Ascending aorta (tissue), 2 donors: Measurements from ENCODE around the gene DLGAP4. TPM values are rescaled to one million over a fixed set of nuclear protein-coding genes. Genes with fewer than 3 reads are reported as not detected.

Experiments
- DNase-seq, 2 donors: peaks; one replicate each; pipeline ENCODE4 v3.0.0-alpha.2; 2019; ENCODE audit warnings: low spot score in 2 of 2
- H3K27ac ChIP-seq, 2 donors: fragments of 200-600 bp; sonication (generic); one replicate each; pipeline ENCODE4 v1.5.1; 2016 to 2017; ENCODE audit warnings: mild to moderate bottlenecking in 1 of 2
- H3K27me3 ChIP-seq: fragments of 200-600 bp; sonication (generic); one replicate; pipeline ENCODE4 v1.5.1; 2017
- H3K36me3 ChIP-seq, 2 donors: fragments of 200-600 bp; sonication (generic); one replicate each; pipeline ENCODE4 v1.5.1; 2016
- H3K4me1 ChIP-seq, 2 donors: fragments of 200-600 bp; sonication (generic); one replicate each; pipeline ENCODE4 v1.5.1; 2016 to 2017; ENCODE audit warnings: mild to moderate bottlenecking in 1 of 2
- H3K4me3 ChIP-seq, 2 donors: fragments of 200-600 bp; sonication (generic); one replicate each; pipeline ENCODE4 v1.5.1; 2016 to 2017; ENCODE audit warnings: mild to moderate bottlenecking in 1 of 2
- H3K9me3 ChIP-seq, 2 donors: fragments of 200-600 bp; sonication (generic); one replicate each; pipeline ENCODE4 v1.5.1; 2016
- CTCF ChIP-seq, 3 experiments: fragments of 200-600 bp in 2 of 3; fragments of 450-650 bp in 1 of 3; sonication (generic) in 2 of 3; IDR thresholded peaks; one replicate each; pipeline ENCODE4 v1.5.1; 2016 to 2019; ENCODE audit warnings: antibody characterized with exemption in 3 of 3, mild to moderate bottlenecking in 1 of 3, moderate library complexity in 1 of 3
- intact Hi-C: fragments of 100-400 bp; cut with DNase I; formaldehyde crosslinking; loops from one replicate; pipeline ENCODE4 v1.15.1; 2023
- total RNA-seq: library from RNA; depleted of rRNA; stranded (reverse); fragments of >200 nt; gene quantifications from one replicate; pipeline ENCODE4 v1.1.0, GENCODE V29; 2016

Gene DLGAP4
- total RNA-seq, 1 donor from 2014 or later: 98.2 TPM

- H3K27me3 ChIP-seq: no peaks in the 10 kb centered on the region
- H3K27ac ChIP-seq: no peak overlapping the region
- no peak for DNase-seq
- TF ChIP-seq CTCF (IDR thresholded peaks at IDR 0.05): no peak
- intact Hi-C loops: no loop called here
- H3K4me3 ChIP-seq: no peak overlapping the region
- H3K9me3 ChIP-seq: no peaks in the 10 kb centered on the region
- no peaks in the 10 kb centered on the region for H3K36me3 ChIP-seq
- H3K4me1 ChIP-seq: no peaks in the 10 kb centered on the region
These were observed 86.8 kb downstream of the DLGAP4 start for GRCh38 chr20:36392989-36393388.

DNA sequence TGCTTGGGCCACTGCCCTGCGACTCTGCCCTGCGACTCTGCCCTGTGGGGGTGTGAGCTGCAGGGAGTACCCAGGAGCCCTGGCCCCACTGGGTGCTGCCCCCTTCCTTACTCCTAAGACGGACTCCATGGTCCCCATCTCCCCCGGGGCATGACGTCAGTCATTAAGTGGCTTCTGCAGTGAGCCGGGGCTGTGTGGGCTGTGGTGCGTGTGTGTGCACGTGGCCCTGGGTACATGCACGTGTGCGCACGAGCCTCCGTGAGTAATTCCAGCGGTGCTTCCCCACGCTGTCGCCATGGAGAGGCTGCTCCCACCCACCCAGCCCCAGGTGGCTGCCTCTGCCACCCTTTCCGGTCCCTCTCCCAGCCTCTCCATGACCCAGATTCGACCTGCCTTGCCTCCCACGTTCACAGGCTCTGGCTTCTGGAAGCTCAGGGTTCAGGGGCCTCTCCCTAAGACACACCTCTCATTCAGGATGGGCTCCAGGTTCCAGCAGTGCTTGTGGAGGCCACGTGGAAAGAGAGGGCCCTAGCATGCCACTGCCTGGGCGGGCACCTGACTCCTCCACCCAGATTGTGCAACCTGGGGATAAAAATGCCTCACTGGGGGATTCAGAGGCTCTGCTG is 88.3 kb downstream of the DLGAP4 start:
- TF ChIP-seq CTCF (IDR thresholded peaks at IDR 0.05): no peak
- no peaks in the 10 kb centered on the region for H3K9me3 ChIP-seq
- no peaks in the 10 kb centered on the region for H3K4me1 ChIP-seq
- H3K4me3 ChIP-seq: no peak overlapping the region
- no peak for DNase-seq
- H3K27ac ChIP-seq: no peak overlapping the region
- H3K27me3 ChIP-seq: no peaks in the 10 kb centered on the region
- intact Hi-C loops: no loop called here
- H3K36me3 ChIP-seq: no peaks in the 10 kb centered on the region

- Histone ChIP-seq H3K36me3 (no peaks in the 10 kb centered on the region), H3K4me3 (no peak overlapping the region), H3K27ac (no peak overlapping the region), H3K4me1 (no peaks in the 10 kb centered on the region), H3K9me3 (no peaks in the 10 kb centered on the region), H3K27me3 (no peaks in the 10 kb centered on the region)
- no peak for DNase-seq
- intact Hi-C loops: no loop called here
- TF ChIP-seq CTCF (IDR thresholded peaks at IDR 0.05): no peak
These were observed 90.2 kb downstream of the DLGAP4 start for GRCh38 chr20:36396340-36396739.

DNA sequence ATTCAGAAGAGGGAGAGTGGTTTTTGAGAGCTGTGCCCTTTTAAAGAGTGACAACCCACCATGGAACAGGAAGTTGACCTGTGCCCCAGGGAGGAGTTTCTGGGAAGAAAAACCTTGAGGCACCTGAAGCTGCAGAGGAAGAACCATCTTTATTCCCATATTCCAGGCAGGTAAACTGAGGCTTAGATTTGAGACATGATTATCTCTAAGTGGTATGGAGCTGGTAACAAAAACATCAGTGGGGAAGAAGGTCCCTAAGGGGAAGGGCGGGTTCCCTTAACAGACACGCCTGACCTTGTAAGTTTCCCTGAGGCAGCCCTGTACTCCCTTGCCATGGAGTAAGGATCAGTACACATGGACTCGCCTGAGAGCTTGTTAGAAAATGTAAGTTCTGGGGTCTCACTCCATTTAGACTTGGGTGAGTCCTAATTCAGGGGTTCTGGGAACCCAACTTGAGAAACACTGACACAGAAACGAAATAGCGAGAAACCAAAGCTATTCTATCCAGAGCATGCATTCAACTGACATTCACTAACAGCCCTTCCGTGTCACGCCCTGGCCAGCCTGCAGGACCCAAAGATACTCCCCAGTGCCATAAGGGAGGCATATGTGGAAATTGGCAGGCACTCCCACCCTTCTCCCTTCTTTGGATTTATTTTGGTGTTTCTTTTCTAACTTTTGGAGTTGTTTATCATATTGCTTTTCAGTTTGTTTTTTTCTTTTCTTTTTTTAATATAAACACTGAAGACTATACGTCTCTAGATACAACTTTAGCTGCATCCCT is 90.9 kb downstream of the DLGAP4 start:
- Histone ChIP-seq H3K4me1 (no peaks in the 10 kb centered on the region), H3K4me3 (no peak overlapping the region), H3K36me3 (no peaks in the 10 kb centered on the region), H3K27ac (no peak overlapping the region), H3K9me3 (no peaks in the 10 kb centered on the region), H3K27me3 (peaks cover 5% of the 10 kb centered on the region)
- no peak for TF ChIP-seq CTCF (IDR thresholded peaks at IDR 0.05)
- no peak for DNase-seq
- intact Hi-C loops: no loop called here

GRCh38 chr20:36398515-36398914 is 92.4 kb downstream of the DLGAP4 start:
- H3K27ac ChIP-seq: no peak overlapping the region
- H3K36me3 ChIP-seq: no peaks in the 10 kb centered on the region
- TF ChIP-seq CTCF (IDR thresholded peaks at IDR 0.05): no peak
- H3K9me3 ChIP-seq: no peaks in the 10 kb centered on the region
- H3K4me3 ChIP-seq: no peak overlapping the region
- DNase-seq: no peak
- intact Hi-C loops: no loop called here
- H3K27me3 ChIP-seq: peaks cover 8% of the 10 kb centered on the region
- H3K4me1 ChIP-seq: no peaks in the 10 kb centered on the region
